Suprapubic skin (tissue), 3 donors: ENCODE measurements around the gene MXI1.

Experiments used
- CTCF ChIP-seq, 2 donors: fragments of 200-600 bp in 1 of 2; fragments of 450-650 bp in 1 of 2; sonication (generic) in 1 of 2; IDR thresholded peaks; one replicate each; pipeline ENCODE4 v1.5.1; 2016 to 2019; ENCODE audit warnings: antibody characterized with exemption in 2 of 2, mild to moderate bottlenecking in 1 of 2, moderate library complexity in 1 of 2
- POLR2A ChIP-seq, 2 donors: fragments of 450-650 bp; IDR thresholded peaks; one replicate each; pipeline ENCODE4 v1.6.1; 2017; ENCODE audit warnings: antibody characterized with exemption in 2 of 2, mild to moderate bottlenecking in 2 of 2, moderate library complexity in 2 of 2

GRCh38 chr10:110311357-110311949 lies 104.0 kb downstream of the MXI1 start:
- peak; percentile 23 to 64 for TF ChIP-seq CTCF (IDR thresholded peaks at IDR 0.05)
- TF ChIP-seq POLR2A (IDR thresholded peaks at IDR 0.05) = no peak
